Natural killer cell (primary cell): ENCODE measurements around the gene RTTN. TPM values are rescaled to one million over a fixed set of nuclear protein-coding genes. Genes with fewer than 3 reads are reported as not detected.
"Not testable (repeated sequence)": the region's sequence is repeated elsewhere in the genome, so short reads cannot be mapped to it uniquely, and the experiment has no call there.

Source experiments
- ATAC-seq, 3 donors: fragments of 150-1000 bp in 2 of 3; fragments of 200-7000 bp in 1 of 3; cut with Tn5 transposase; 1 replicate in 1 of 3; 2 replicates in 2 of 3; pipeline ENCODE4 v1.10.0; 2021; ENCODE audit warnings: mild to moderate bottlenecking in 2 of 3, moderate library complexity in 2 of 3
- DNase-seq, 2 donors: peaks; one replicate each; pipeline versions ENCODE4 v3.0.0 to v3.0.0-alpha.2; 2013 to 2021; ENCODE audit warnings: mixed read lengths in 1 of 2
- H3K27ac ChIP-seq: one replicate; pipeline ENCODE4 v1.5.1; 2013; ENCODE audit warnings: mild to moderate bottlenecking, low read length
- H3K27me3 ChIP-seq: one replicate; pipeline ENCODE4 v1.6.1; 2013; ENCODE audit warnings: low read length; ENCODE audit not compliant: control insufficient read depth, insufficient read depth
- H3K36me3 ChIP-seq: one replicate; pipeline ENCODE4 v1.6.1; 2013; ENCODE audit warnings: low read length; ENCODE audit not compliant: control insufficient read depth, insufficient read depth
- H3K4me1 ChIP-seq: one replicate; pipeline ENCODE4 v1.6.1; 2013; ENCODE audit warnings: low read length; ENCODE audit not compliant: control insufficient read depth, insufficient read depth
- H3K4me3 ChIP-seq: one replicate; pipeline ENCODE4 v1.5.1; 2013; ENCODE audit warnings: low read length
- H3K9me3 ChIP-seq: one replicate; pipeline ENCODE4 v1.6.1; 2013; ENCODE audit warnings: low read length; ENCODE audit not compliant: control insufficient read depth, insufficient read depth
- H3K27ac Mint-ChIP-seq, 2 donors: one replicate each; pipeline ENCODE4 v1.8.0; 2022; ENCODE audit warnings: mild to moderate bottlenecking in 2 of 2, mixed read lengths in 2 of 2, moderate library complexity in 1 of 2
- H3K27me3 Mint-ChIP-seq, 2 donors: one replicate each; pipeline ENCODE4 v1.8.0; 2022; ENCODE audit warnings: low read depth in 2 of 2, mixed read lengths in 2 of 2
- H3K36me3 Mint-ChIP-seq: one replicate; pipeline ENCODE4 v1.8.0; 2022; ENCODE audit warnings: mixed read lengths
- H3K4me1 Mint-ChIP-seq, 2 donors: one replicate each; pipeline ENCODE4 v1.8.0; 2022; ENCODE audit warnings: mixed read lengths in 2 of 2
- H3K4me3 Mint-ChIP-seq: one replicate; pipeline ENCODE4 v1.8.0; 2022; ENCODE audit warnings: mild to moderate bottlenecking, moderate library complexity, mixed read lengths
- H3K9me3 Mint-ChIP-seq, 2 donors: one replicate each; pipeline ENCODE4 v1.8.0; 2022; ENCODE audit warnings: mixed read lengths in 2 of 2
- CTCF ChIP-seq: fragments of 200-600 bp; IDR thresholded peaks from one replicate; pipeline ENCODE4 v1.8.0; 2022; ENCODE audit warnings: antibody characterized with exemption
- WGBS: methylation state at CpG from one replicate; pipeline ENCODE4 v1.1.7; 2013; ENCODE audit warnings: missing lambda C conversion rate; ENCODE audit not compliant: insufficient coverage; 5-methylcytosine and 5-hydroxymethylcytosine counted together
- intact Hi-C: fragments of 100-400 bp; cut with micrococcal nuclease; formaldehyde crosslinking; loops from one replicate; pipeline ENCODE4 v1.14.2; 2022
- total RNA-seq, 4 donors: library from RNA; stranded (reverse); fragments of 120-200 nt in 1 of 4; gene quantifications; one replicate each; pipeline versions ENCODE4 v1.2.3 to v1.2.4, GENCODE V29; 2013 to 2022

The RTTN gene, protein sequence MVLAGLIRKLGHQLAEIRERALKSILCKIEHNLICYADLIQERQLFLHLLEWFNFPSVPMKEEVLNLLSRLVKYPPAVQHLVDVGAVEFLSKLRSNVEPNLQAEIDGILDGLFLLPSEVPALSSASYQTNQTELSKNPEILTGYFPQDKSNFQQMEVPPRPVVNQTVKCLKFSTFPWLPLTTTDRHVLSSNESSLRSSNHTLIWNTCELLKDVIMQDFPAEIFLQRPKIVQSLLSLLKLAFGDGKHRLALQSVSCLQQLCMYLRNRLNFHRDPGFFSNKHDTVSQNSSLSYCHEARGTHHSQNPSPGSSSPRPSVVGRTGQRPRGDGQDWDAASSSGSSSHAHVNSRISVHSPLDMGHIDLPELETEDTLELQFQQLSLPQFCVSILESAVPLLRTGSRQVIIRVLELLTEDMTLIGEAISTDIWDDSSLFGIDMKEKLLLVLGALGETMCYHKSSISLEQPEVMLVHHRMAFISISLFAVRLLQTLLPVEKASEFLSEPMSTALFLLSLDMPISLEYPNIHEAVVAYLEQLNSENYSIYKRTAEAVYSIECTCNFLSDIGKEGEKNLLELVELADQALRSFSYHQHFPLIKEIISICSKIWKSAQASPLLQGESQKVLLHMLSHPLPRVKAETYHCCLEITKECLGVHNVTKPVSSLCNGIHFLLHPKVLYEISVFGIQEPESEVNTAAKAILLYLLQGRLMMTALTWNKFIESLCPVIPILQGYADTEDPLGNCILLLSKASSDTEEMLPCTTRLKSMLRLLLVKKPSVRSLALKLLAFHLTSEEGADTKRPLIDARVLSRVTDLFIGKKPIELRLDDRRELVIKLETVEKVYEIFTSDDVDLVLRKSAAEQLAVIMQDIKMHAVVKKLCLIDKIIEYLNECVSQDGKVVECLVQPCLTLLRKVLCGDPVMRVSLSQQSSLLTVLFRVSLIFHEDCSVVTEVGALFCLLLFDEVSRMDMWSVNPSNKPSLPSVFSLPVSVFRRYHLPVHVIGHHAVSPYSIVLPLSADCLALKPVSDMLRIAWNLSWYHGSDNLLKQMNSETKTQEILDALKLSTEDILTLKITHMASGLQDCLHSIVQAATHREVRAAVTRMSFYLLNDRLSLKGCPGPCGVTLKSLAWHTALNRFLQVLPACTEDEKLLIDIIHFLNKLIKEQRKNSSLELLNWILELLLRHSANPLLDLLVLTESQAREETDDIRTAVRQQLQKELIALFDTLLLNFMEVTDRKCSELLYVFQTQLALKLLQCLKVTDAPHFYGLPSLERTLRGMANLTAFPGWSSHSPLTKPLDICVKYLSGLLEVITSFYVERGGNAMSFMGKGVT (N-terminal part only)
- total RNA-seq = 10 to 100 TPM; 33.0 to 41.0 (median 35.5) TPM
- total RNA-seq (2013) = 54.3 TPM

- Mint-ChIP-seq H3K27me3 (peaks cover 4 to 24% of the 10 kb centered on the region in 2 donors), H3K4me3 (peak within 1 kb of the TSS; percentile 98), H3K27ac (peak within 1 kb of the TSS; percentile 94 to 97), H3K36me3 (no peaks in the 10 kb centered on the region), H3K9me3 (no peaks in the 10 kb centered on the region), H3K4me1 (peaks cover 25 to 27% of the 10 kb centered on the region in 2 donors)
- Histone ChIP-seq H3K4me3 (peak within 1 kb of the TSS; percentile 83), H3K27me3 (peaks cover 6% of the 10 kb centered on the region), H3K36me3 (peaks cover 3% of the 10 kb centered on the region), H3K27ac (peak within 1 kb of the TSS; percentile 92), H3K4me1 (peaks cover 6% of the 10 kb centered on the region), H3K9me3 (no peaks in the 10 kb centered on the region)
- intact Hi-C loops = loop anchor here (1.0 kb wide), 1 partner anchor 1490 kb away; the partner anchor contains the start of gene TMX3
- WGBS = under 1% methylated on average over 78 of the region's 78 CpGs
- ATAC-seq (peak; percentile 90 to 96 (median 92)), DNase-seq (peak; percentile 88 to 95)
- TF ChIP-seq CTCF = no peak
These were observed at the start of gene RTTN for GRCh38 chr18:70205421-70206397. Gene RTTN, minus strand, starts transcription at chr18:70205687. Its CDS starts 29 bp downstream, at chr18:70205658.

DNA sequence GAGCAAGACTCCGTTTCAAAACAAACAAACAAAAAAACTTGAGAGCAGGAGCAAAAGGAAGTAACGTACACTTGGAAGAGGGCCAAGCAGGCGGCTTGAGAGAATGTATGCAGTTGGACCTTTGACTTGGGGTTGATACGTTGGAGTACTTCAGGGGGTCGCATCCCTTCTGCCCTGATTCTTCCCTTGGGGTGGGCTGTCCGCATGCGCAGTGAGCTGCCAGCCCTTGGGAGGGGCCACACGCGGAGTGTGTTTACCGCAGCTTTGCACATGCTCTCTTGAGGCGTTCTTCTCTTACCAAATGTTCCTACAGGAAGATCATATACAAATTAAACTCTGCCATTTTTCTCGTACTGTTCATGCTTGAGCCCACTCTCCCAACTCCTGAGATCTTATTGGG lies 45.3 kb upstream of the RTTN start:
- Mint-ChIP-seq H3K4me3 (no peak overlapping the region), H3K9me3 (no peaks in the 10 kb centered on the region)

DNA sequence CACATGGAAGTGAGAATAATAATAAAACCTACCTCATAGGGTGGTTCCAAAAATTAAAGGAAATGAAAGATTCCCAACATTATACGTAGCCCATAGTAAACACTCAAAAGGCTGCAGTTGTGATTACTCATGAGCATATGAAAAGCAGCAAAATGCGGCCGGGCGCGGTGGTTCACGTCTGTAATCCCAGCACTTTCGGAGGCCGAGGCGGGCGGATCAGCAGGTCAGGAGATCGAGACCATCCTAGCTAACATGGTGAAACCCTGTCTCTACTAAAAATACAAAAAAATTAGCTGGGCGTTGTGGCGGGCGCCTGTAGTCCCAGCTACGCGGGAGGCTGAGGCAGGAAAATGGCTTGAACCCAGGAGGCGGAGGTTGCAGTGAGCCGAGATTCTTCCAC lies 44.4 kb upstream of the RTTN start:
- H3K27me3 ChIP-seq, H3K27ac Mint-ChIP-seq, H3K9me3 ChIP-seq, H3K9me3 Mint-ChIP-seq, H3K36me3 Mint-ChIP-seq, H3K36me3 ChIP-seq, DNase-seq, H3K4me3 ChIP-seq, H3K27ac ChIP-seq, ATAC-seq, H3K4me3 Mint-ChIP-seq, intact Hi-C loops, H3K4me1 ChIP-seq, H3K4me1 Mint-ChIP-seq, H3K27me3 Mint-ChIP-seq: not testable (repeated sequence)
- WGBS = 97% methylated on average over 18 of the region's 18 CpGs

More for the DNA sequence above, 45.3 kb upstream of the RTTN start:
- no peaks in the 10 kb centered on the region for H3K4me1 Mint-ChIP-seq
- no peaks in the 10 kb centered on the region for H3K36me3 ChIP-seq
- no peak overlapping the region for H3K4me3 ChIP-seq
- intact Hi-C loops = no loop called here
- no peaks in the 10 kb centered on the region for H3K36me3 Mint-ChIP-seq
- ATAC-seq (no peak), DNase-seq (no peak)
- peaks cover 2% of the 10 kb centered on the region for H3K27me3 ChIP-seq
- H3K9me3 ChIP-seq = no peaks in the 10 kb centered on the region
- H3K4me1 ChIP-seq = no peaks in the 10 kb centered on the region
- no peak for TF ChIP-seq CTCF
- H3K27me3 Mint-ChIP-seq = peaks cover 0 to 16% of the 10 kb centered on the region in 2 donors
- 93% methylated on average over 12 of the region's 12 CpGs for WGBS
- no peak overlapping the region for H3K27ac ChIP-seq
- no peak overlapping the region for H3K27ac Mint-ChIP-seq
